GM23338 (cell line): ENCODE data around the gene ANKRD18B. TPM values are rescaled to one million over a fixed set of nuclear protein-coding genes. Genes with fewer than 3 reads are reported as not detected.
"Not testable (repeated sequence)": the region's sequence is repeated elsewhere in the genome, so short reads cannot be mapped to it uniquely, and the experiment has no call there.

Experiments
- ATAC-seq: fragments of 200-7000 bp; cut with Tn5 transposase; 3 replicates; pipeline ENCODE4 v1.9.1; 2020
- DNase-seq: peaks from one replicate; pipeline ENCODE4 v3.0.0-alpha.2; 2015; ENCODE audit warnings: low spot score
- H2AFZ ChIP-seq: fragments of 200-600 bp; sonication (generic); 2 replicates; pipeline ENCODE4 v1.8.0; 2016; ENCODE audit warnings: antibody characterized with exemption, mild to moderate bottlenecking, moderate library complexity
- H3F3A ChIP-seq: fragments of 200-600 bp; sonication (generic); replicated peaks from 2 replicates; pipeline ENCODE4 v1.8.0; 2017; ENCODE audit warnings: antibody characterized with exemption, mixed run types, low read depth
- H3K27ac ChIP-seq: fragments of 200-600 bp; sonication (generic); 2 replicates; pipeline ENCODE4 v1.6.1; 2016; ENCODE audit warnings: low read depth
- H3K27me3 ChIP-seq: fragments of 200-600 bp; sonication (generic); 2 replicates; pipeline ENCODE4 v1.8.0; 2016; ENCODE audit warnings: mild to moderate bottlenecking, mixed run types, moderate library complexity; ENCODE audit not compliant: insufficient read depth
- H3K36me3 ChIP-seq: fragments of 200-600 bp; sonication (generic); 2 replicates; pipeline ENCODE4 v1.8.0; 2016; ENCODE audit warnings: mild to moderate bottlenecking; ENCODE audit not compliant: insufficient read depth
- H3K4me1 ChIP-seq: fragments of 200-600 bp; sonication (generic); 2 replicates; pipeline ENCODE4 v1.8.0; 2016; ENCODE audit warnings: mild to moderate bottlenecking, moderate library complexity; ENCODE audit not compliant: insufficient read depth
- H3K4me2 ChIP-seq: fragments of 200-600 bp; sonication (generic); 2 replicates; pipeline ENCODE4 v1.7.1; 2017; ENCODE audit warnings: mixed run types
- H3K4me3 ChIP-seq: fragments of 200-600 bp; sonication (generic); 2 replicates; pipeline ENCODE4 v1.6.1; 2016; ENCODE audit warnings: mixed run types
- H3K79me2 ChIP-seq: fragments of 200-600 bp; sonication (generic); replicated peaks from 2 replicates; pipeline ENCODE4 v1.8.0; 2017; ENCODE audit warnings: mild to moderate bottlenecking; ENCODE audit not compliant: insufficient read depth
- H3K9me2 ChIP-seq: fragments of 200-600 bp; sonication (generic); 2 replicates; pipeline ENCODE4 v1.8.0; 2017; ENCODE audit not compliant: insufficient read depth
- H4K20me1 ChIP-seq: fragments of 200-600 bp; sonication (generic); replicated peaks from 2 replicates; pipeline ENCODE4 v1.8.0; 2017; ENCODE audit warnings: mild to moderate bottlenecking; ENCODE audit not compliant: insufficient read depth
- H3K27ac Mint-ChIP-seq: 2 replicates; pipeline ENCODE4 v1.8.0; 2020; ENCODE audit warnings: inconsistent platforms, mild to moderate bottlenecking, moderate library complexity, mixed read lengths
- H3K27me3 Mint-ChIP-seq: 3 replicates; pipeline ENCODE4 v1.8.0; 2022; ENCODE audit warnings: low read depth, mild to moderate bottlenecking, moderate library complexity, mixed read lengths, inconsistent platforms; ENCODE audit not compliant: insufficient read depth, poor library complexity
- H3K36me3 Mint-ChIP-seq: 3 replicates; pipeline ENCODE4 v1.8.0; 2021; ENCODE audit warnings: low read depth, mild to moderate bottlenecking, inconsistent platforms, moderate library complexity, mixed read lengths
- H3K4me1 Mint-ChIP-seq: 3 replicates; pipeline ENCODE4 v1.8.0; 2020; ENCODE audit warnings: mild to moderate bottlenecking, inconsistent platforms, mixed read lengths
- H3K4me3 Mint-ChIP-seq: 3 replicates; pipeline ENCODE4 v1.8.0; 2021; ENCODE audit warnings: moderate library complexity, mild to moderate bottlenecking, inconsistent platforms, mixed read lengths
- H3K9me3 Mint-ChIP-seq: 3 replicates; pipeline ENCODE4 v1.8.0; 2020; ENCODE audit warnings: moderate library complexity, mild to moderate bottlenecking, inconsistent platforms, mixed read lengths
- CTCF ChIP-seq, 2 experiments: fragments of 200-600 bp in 1 of 2; sonication (generic) in 1 of 2; conservative IDR thresholded peaks; 2 replicates each; pipeline versions ENCODE4 v1.5.1 to v1.6.1; 2016 to 2017; ENCODE audit warnings: antibody characterized with exemption in 2 of 2, low read depth in 2 of 2, mild to moderate bottlenecking in 2 of 2, moderate library complexity in 1 of 2
- polyA plus RNA-seq: library from polyadenylated mRNA; unstranded; fragments of >200 nt; fragmentation: Nextera tagmentation; extraction: Ambion mirVana; gene quantifications from 2 replicates; pipeline ENCODE4 v1.2.1, GENCODE V29; 2016
- total RNA-seq: library from RNA; depleted of rRNA; stranded (reverse); fragments of >200 nt; shearing (Covaris generic); gene quantifications from 2 replicates; pipeline ENCODE4 v1.2.3, GENCODE V29; 2014

The ANKRD18B gene
- total and polyA plus RNA-seq, 2 experiments from 2014 or later: 4.1 to 9.2 TPM

- ATAC-seq (peak; percentile 25; the same call in 1 of the 3 replicates), DNase-seq (peak; percentile 56)
- peaks cover 14% of the 10 kb centered on the region for H3K36me3 Mint-ChIP-seq
- H3K27me3 Mint-ChIP-seq, H3K9me2 ChIP-seq, H2AFZ ChIP-seq, H3K4me1 ChIP-seq, H3K36me3 ChIP-seq, H4K20me1 ChIP-seq, H3K4me3 Mint-ChIP-seq, H3K4me3 ChIP-seq, H3K4me2 ChIP-seq, H3K79me2 ChIP-seq, H3K27me3 ChIP-seq, H3K4me1 Mint-ChIP-seq, H3K27ac Mint-ChIP-seq, H3K27ac ChIP-seq, H3F3A ChIP-seq: not testable (repeated sequence)
- peaks cover 13% of the 10 kb centered on the region for H3K9me3 Mint-ChIP-seq
- peak in 1 of 2 experiments; percentile 48; a peak in 3 of 4 replicates for TF ChIP-seq CTCF (conservative IDR thresholded peaks at IDR 0.05; ENCODE audit: low read depth in 2 of 2)
These were observed 74.8 kb downstream of the ANKRD18B start for GRCh38 chr9:33598796-33599379.

GRCh38 chr9:33600911-33601310 is 76.9 kb downstream of the ANKRD18B start:
- not testable (repeated sequence) for H3K27ac ChIP-seq, H3K4me1 ChIP-seq, H3K4me3 ChIP-seq, H4K20me1 ChIP-seq, H3K4me1 Mint-ChIP-seq, H3K4me2 ChIP-seq, H3K27me3 Mint-ChIP-seq, DNase-seq, H3K27me3 ChIP-seq, H3K27ac Mint-ChIP-seq, H3F3A ChIP-seq, H3K36me3 ChIP-seq, H3K79me2 ChIP-seq, H3K4me3 Mint-ChIP-seq, ATAC-seq, H3K9me2 ChIP-seq, H2AFZ ChIP-seq
- Mint-ChIP-seq H3K36me3 (peaks cover 14% of the 10 kb centered on the region), H3K9me3 (peaks cover 13% of the 10 kb centered on the region)

GRCh38 chr9:33604249-33604648 is 80.2 kb downstream of the ANKRD18B start:
- H3K4me1 Mint-ChIP-seq, H3K4me3 ChIP-seq, H3K27ac ChIP-seq, H4K20me1 ChIP-seq, H3K4me2 ChIP-seq, H3K4me1 ChIP-seq, H3K9me2 ChIP-seq, H2AFZ ChIP-seq, H3K27ac Mint-ChIP-seq, H3K4me3 Mint-ChIP-seq, H3K79me2 ChIP-seq, H3K9me3 Mint-ChIP-seq, H3K27me3 ChIP-seq, H3K27me3 Mint-ChIP-seq, H3K36me3 ChIP-seq, H3F3A ChIP-seq: not testable (repeated sequence)
- peak in 1 of 2 experiments; percentile 65; a peak in 2 of 4 replicates for TF ChIP-seq CTCF (conservative IDR thresholded peaks at IDR 0.05; ENCODE audit: low read depth in 2 of 2)
- ATAC-seq: peak; percentile 66
- H3K36me3 Mint-ChIP-seq: peaks cover 11% of the 10 kb centered on the region
- DNase-seq: peak; percentile 30

GRCh38 chr9:33604936-33605335 is 80.9 kb downstream of the ANKRD18B start:
- H3K36me3 ChIP-seq, H4K20me1 ChIP-seq, H3K4me1 Mint-ChIP-seq, H3F3A ChIP-seq, DNase-seq, H3K4me1 ChIP-seq, H3K4me2 ChIP-seq, H3K9me2 ChIP-seq, H3K27ac ChIP-seq, ATAC-seq, H3K79me2 ChIP-seq, H3K27ac Mint-ChIP-seq, H3K4me3 ChIP-seq, H3K4me3 Mint-ChIP-seq, H3K27me3 ChIP-seq, H2AFZ ChIP-seq, H3K9me3 Mint-ChIP-seq, H3K27me3 Mint-ChIP-seq: not testable (repeated sequence)
- peaks cover 11% of the 10 kb centered on the region for H3K36me3 Mint-ChIP-seq
